Ishikawa (cell line): ENCODE results near the gene SUFU.
A peak's percentile ranks its signal among the peaks of the same experiment; 100 is the strongest.

Experiments
- CEBPB ChIP-seq: IDR thresholded peaks from 2 replicates; pipeline ENCODE4 v1.6.1; 2012
- CREB1 ChIP-seq: IDR thresholded peaks from 2 replicates; pipeline ENCODE4 v1.6.1; 2012; ENCODE audit warnings: low read depth
- EGR1 ChIP-seq: IDR thresholded peaks from 2 replicates; pipeline ENCODE4 v1.6.1; 2012
- EP300 ChIP-seq: IDR thresholded peaks from 2 replicates; pipeline ENCODE4 v1.6.1; 2012; ENCODE audit warnings: borderline replicate concordance
- FOXM1 ChIP-seq: IDR thresholded peaks from 2 replicates; pipeline ENCODE4 v1.6.1; 2012; ENCODE audit warnings: low read depth, borderline replicate concordance
- MAX ChIP-seq: IDR thresholded peaks from 2 replicates; pipeline ENCODE4 v1.6.1; 2012
- NFIC ChIP-seq: IDR thresholded peaks from 2 replicates; pipeline ENCODE4 v1.6.1; 2012
- RAD21 ChIP-seq: IDR thresholded peaks from 2 replicates; pipeline ENCODE4 v1.6.1; 2012; ENCODE audit warnings: low read depth
- REST ChIP-seq: IDR thresholded peaks from 2 replicates; pipeline ENCODE4 v1.6.1; 2012; ENCODE audit warnings: low read depth, mild to moderate bottlenecking
- TAF1 ChIP-seq: IDR thresholded peaks from 2 replicates; pipeline ENCODE4 v1.6.1; 2012; ENCODE audit warnings: low read depth, mild to moderate bottlenecking
- TCF12 ChIP-seq: IDR thresholded peaks from 2 replicates; pipeline ENCODE4 v1.6.1; 2012; ENCODE audit warnings: low read depth
- TEAD4 ChIP-seq: IDR thresholded peaks from 2 replicates; pipeline ENCODE4 v1.6.1; 2012
- USF1 ChIP-seq: IDR thresholded peaks from 2 replicates; pipeline ENCODE4 v1.6.1; 2012
- YY1 ChIP-seq: IDR thresholded peaks from 2 replicates; pipeline ENCODE4 v1.6.1; 2012; ENCODE audit warnings: low read depth
- ZBTB7A ChIP-seq: IDR thresholded peaks from 2 replicates; pipeline ENCODE4 v1.6.1; 2012; ENCODE audit warnings: low read depth

SUFU gene

GRCh38 chr10:102502029-102502336 lies 1.8 kb upstream of the SUFU start:
- TF ChIP-seq TAF1 (peak; percentile 24; the same call in 1 of the 2 replicates), CREB1 (0 out of 2 replicates have a peak, but pooled peaks have one; percentile 34), YY1 (peak; percentile 95), ZBTB7A (no peak), EGR1 (no peak), USF1 (no peak), CEBPB (no peak), NFIC (no peak), MAX (no peak), REST (no peak), TCF12 (no peak; the same call in 1 of the 2 replicates), TEAD4 (no peak), FOXM1 (no peak), EP300 (no peak), RAD21 (no peak)

GRCh38 chr10:102502337-102503151 lies 1.2 kb upstream of the SUFU start, which contains the start of gene ACTR1A:
Gene ACTR1A (minus strand): TSS chr10:102502712. CDS start chr10:102502647, 65 bp downstream.
- TF ChIP-seq MAX (peak; percentile 82; the same call in 1 of the 2 replicates), CEBPB (no peak), USF1 (peak; percentile 62), EGR1 (no peak), YY1 (peak; percentile 76; the same call in 1 of the 2 replicates), CREB1 (peak; percentile 32; the same call in 1 of the 2 replicates), FOXM1 (no peak), TAF1 (peak; percentile 62), EP300 (no peak), TEAD4 (peak; percentile 56), NFIC (no peak), RAD21 (no peak), ZBTB7A (no peak), REST (no peak), TCF12 (peak; percentile 48; the same call in 1 of the 2 replicates)

- TF ChIP-seq MAX (no peak), CREB1 (no peak), ZBTB7A (peak; percentile 74), REST (no peak), USF1 (no peak), NFIC (no peak), FOXM1 (no peak), TAF1 (peak; percentile 8; the same call in 1 of the 2 replicates), RAD21 (no peak), EP300 (no peak), TCF12 (no peak), YY1 (no peak), TEAD4 (no peak), CEBPB (no peak), EGR1 (peak; percentile 31; the same call in 1 of the 2 replicates)
Measured at GRCh38 chr10:102504179-102504975, 605 bp downstream of the SUFU start.
